Neuronal stem cell (in vitro differentiated cells): ENCODE measurements around the gene VPS26B.

Experiments
- DNase-seq: peaks from one replicate; pipeline ENCODE4 v3.0.0-alpha.2; 2013; ENCODE audit warnings: low spot score
- H2AFZ ChIP-seq: one replicate; pipeline ENCODE4 v1.6.1; 2013; ENCODE audit warnings: mild to moderate bottlenecking, low read length, inconsistent platforms
- H2AK5ac ChIP-seq: 2 replicates; pipeline ENCODE4 v1.6.1; 2013; ENCODE audit warnings: low read depth, mild to moderate bottlenecking, inconsistent platforms, low read length, moderate library complexity, mixed read lengths
- H2BK120ac ChIP-seq: 2 replicates; pipeline ENCODE4 v1.6.1; 2013; ENCODE audit warnings: low read depth, mild to moderate bottlenecking, inconsistent platforms, low read length, moderate library complexity, mixed read lengths
- H2BK12ac ChIP-seq: one replicate; pipeline ENCODE4 v1.6.1; 2013; ENCODE audit warnings: low read length, inconsistent platforms
- H2BK15ac ChIP-seq: 2 replicates; pipeline ENCODE4 v1.6.1; 2013; ENCODE audit warnings: mild to moderate bottlenecking, low read length, inconsistent platforms, mixed read lengths
- H2BK5ac ChIP-seq: one replicate; pipeline ENCODE4 v1.6.1; 2013; ENCODE audit warnings: inconsistent platforms, mild to moderate bottlenecking, low read length, moderate library complexity
- H3K14ac ChIP-seq: one replicate; pipeline ENCODE4 v1.6.1; 2013; ENCODE audit warnings: low read length, inconsistent platforms
- H3K18ac ChIP-seq: 2 replicates; pipeline ENCODE4 v1.6.1; 2013; ENCODE audit warnings: low read length, inconsistent platforms
- H3K23ac ChIP-seq: 2 replicates; pipeline ENCODE4 v1.6.1; 2013; ENCODE audit warnings: low read depth, mild to moderate bottlenecking, mixed read lengths, low read length, inconsistent platforms; ENCODE audit not compliant: poor library complexity
- H3K27ac ChIP-seq: replicated peaks from 3 replicates; pipeline ENCODE4 v1.5.1; 2013; ENCODE audit warnings: low read length, inconsistent platforms
- H3K27me3 ChIP-seq, 3 experiments: 2 replicates each; pipeline ENCODE4 v1.6.1; 2013; ENCODE audit warnings: low read length in 3 of 3, mild to moderate bottlenecking in 2 of 3, inconsistent platforms in 1 of 3, low read depth in 1 of 3, mixed read lengths in 1 of 3, moderate library complexity in 1 of 3; ENCODE audit not compliant: control insufficient read depth in 3 of 3, insufficient read depth in 3 of 3
- H3K36me3 ChIP-seq, 2 donors: replicated peaks in 1 of 2; 2 replicates each; pipeline ENCODE4 v1.6.1; 2013; ENCODE audit warnings: low read length in 2 of 2; ENCODE audit not compliant: control insufficient read depth in 2 of 2, insufficient read depth in 2 of 2
- H3K4ac ChIP-seq: 2 replicates; pipeline ENCODE4 v1.6.1; 2013; ENCODE audit warnings: inconsistent platforms, mild to moderate bottlenecking, low read length, moderate library complexity
- H3K4me1 ChIP-seq, 2 donors: 1 replicate in 1 of 2; 2 replicates in 1 of 2; pipeline ENCODE4 v1.6.1; 2013; ENCODE audit warnings: low read length in 2 of 2, low read depth in 1 of 2; ENCODE audit not compliant: control insufficient read depth in 2 of 2, insufficient read depth in 1 of 2
- H3K4me2 ChIP-seq: one replicate; pipeline ENCODE4 v1.6.1; 2013; ENCODE audit warnings: mild to moderate bottlenecking, low read length, inconsistent platforms; ENCODE audit not compliant: insufficient read depth, poor library complexity, severe bottlenecking
- H3K4me3 ChIP-seq, 2 donors: 2 replicates each; pipeline ENCODE4 v1.5.1; 2013; ENCODE audit warnings: low read length in 2 of 2, mild to moderate bottlenecking in 2 of 2, inconsistent platforms in 1 of 2, moderate library complexity in 1 of 2
- H3K79me1 ChIP-seq: one replicate; pipeline ENCODE4 v1.6.1; 2013; ENCODE audit warnings: low read depth, mild to moderate bottlenecking, inconsistent platforms, low read length, moderate library complexity
- H3K9ac ChIP-seq: one replicate; pipeline ENCODE4 v1.6.1; 2013; ENCODE audit warnings: mild to moderate bottlenecking, low read depth, low read length, inconsistent platforms; ENCODE audit not compliant: poor library complexity
- H3K9me3 ChIP-seq, 2 donors: replicated peaks in 1 of 2; 2 replicates each; pipeline versions ENCODE3 to v1.6.1; 2013; ENCODE audit warnings: low read length in 2 of 2, mild to moderate bottlenecking in 2 of 2, inconsistent platforms in 1 of 2, low read depth in 1 of 2, mixed read lengths in 1 of 2, moderate library complexity in 1 of 2; ENCODE audit not compliant: control insufficient read depth in 2 of 2, insufficient read depth in 1 of 2
- H4K8ac ChIP-seq: one replicate; pipeline ENCODE4 v1.6.1; 2013; ENCODE audit warnings: low read depth, mild to moderate bottlenecking, inconsistent platforms, low read length, moderate library complexity
- H4K91ac ChIP-seq: one replicate; pipeline ENCODE4 v1.6.1; 2013; ENCODE audit warnings: low read length, low read depth, mild to moderate bottlenecking, inconsistent platforms; ENCODE audit not compliant: poor library complexity
- WGBS, 2 donors: extraction: QIAGEN DNeasy Blood & Tissue Kit; methylation state at CpG; one replicate each; pipeline ENCODE4 v1.1.7; 2013; ENCODE audit warnings: missing lambda C conversion rate in 2 of 2, mixed read lengths in 1 of 2; ENCODE audit not compliant: insufficient read length in 2 of 2, insufficient replicate concordance in 1 of 2; ENCODE audit errors: extremely low coverage in 2 of 2; 5-methylcytosine and 5-hydroxymethylcytosine counted together

Gene VPS26B

GRCh38 chr11:134243913-134244312, 19.4 kb downstream of the VPS26B start:
- Histone ChIP-seq H2AK5ac (no peak overlapping the region), H3K36me3 (peaks cover 29 to 97% of the 10 kb centered on the region in 2 donors), H2BK5ac (no peak overlapping the region), H2BK12ac (no peak overlapping the region), H4K8ac (no peak overlapping the region), H2AFZ (no peak overlapping the region), H3K4me2 (no peak overlapping the region), H3K23ac (no peak overlapping the region), H3K14ac (no peak overlapping the region), H3K4ac (no peak overlapping the region), H3K4me1 (no peaks in the 10 kb centered on the region), H3K27ac (no peak overlapping the region), H3K9ac (no peak overlapping the region), H3K4me3 (no peak overlapping the region), H2BK15ac (no peak overlapping the region), H3K79me1 (no peaks in the 10 kb centered on the region), H4K91ac (no peak overlapping the region), H3K27me3 (no peaks in the 10 kb centered on the region), H3K18ac (no peak overlapping the region), H3K9me3 (no peaks in the 10 kb centered on the region), H2BK120ac (no peak overlapping the region)
- no CpG with 5 or more reads among the region's 4 CpGs for WGBS, 2 donors
- no peak for DNase-seq

GRCh38 chr11:134244593-134244992, 20.1 kb downstream of the VPS26B start:
- H3K4me1 ChIP-seq = no peaks in the 10 kb centered on the region
- no peak overlapping the region for H4K91ac ChIP-seq
- no peak overlapping the region for H3K14ac ChIP-seq
- H3K36me3 ChIP-seq = peaks cover 30 to 98% of the 10 kb centered on the region in 2 donors
- H3K27ac ChIP-seq = no peak overlapping the region
- WGBS, 2 donors = no CpG with 5 or more reads among the region's 7 CpGs
- no peak overlapping the region for H2AFZ ChIP-seq
- no peak overlapping the region for H2BK12ac ChIP-seq
- no peak overlapping the region for H3K4me3 ChIP-seq
- no peak overlapping the region for H4K8ac ChIP-seq
- H2BK5ac ChIP-seq = no peak overlapping the region
- H3K4ac ChIP-seq = no peak overlapping the region
- no peak overlapping the region for H2AK5ac ChIP-seq
- no peaks in the 10 kb centered on the region for H3K79me1 ChIP-seq
- H3K9me3 ChIP-seq = no peaks in the 10 kb centered on the region
- no peaks in the 10 kb centered on the region for H3K27me3 ChIP-seq
- no peak overlapping the region for H2BK120ac ChIP-seq
- H3K4me2 ChIP-seq = no peak overlapping the region
- H3K23ac ChIP-seq = no peak overlapping the region
- no peak for DNase-seq
- no peak overlapping the region for H3K9ac ChIP-seq
- no peak overlapping the region for H3K18ac ChIP-seq
- no peak overlapping the region for H2BK15ac ChIP-seq

GRCh38 chr11:134245434-134245833, 21.0 kb downstream of the VPS26B start:
- no peak for DNase-seq
- Histone ChIP-seq H2BK5ac (no peak overlapping the region), H2AK5ac (no peak overlapping the region), H3K79me1 (no peaks in the 10 kb centered on the region), H3K27ac (no peak overlapping the region), H3K36me3 (peaks cover 34 to 98% of the 10 kb centered on the region in 2 donors), H3K18ac (no peak overlapping the region), H2BK120ac (no peak overlapping the region), H3K4me3 (no peak overlapping the region), H2BK15ac (no peak overlapping the region), H2AFZ (no peak overlapping the region), H3K4me2 (no peak overlapping the region), H3K4ac (no peak overlapping the region), H3K4me1 (no peaks in the 10 kb centered on the region), H3K23ac (no peak overlapping the region), H4K8ac (no peak overlapping the region), H3K14ac (no peak overlapping the region), H2BK12ac (no peak overlapping the region), H3K9me3 (no peaks in the 10 kb centered on the region), H3K27me3 (no peaks in the 10 kb centered on the region), H4K91ac (no peak overlapping the region), H3K9ac (no peak overlapping the region)
- WGBS, 2 donors = no CpG with 5 or more reads among the region's 14 CpGs

GRCh38 chr11:134246100-134246499, 21.6 kb downstream of the VPS26B start:
- H3K18ac ChIP-seq = no peak overlapping the region
- H2BK5ac ChIP-seq = no peak overlapping the region
- H2BK120ac ChIP-seq = no peak overlapping the region
- H3K79me1 ChIP-seq = no peaks in the 10 kb centered on the region
- no CpG with 5 or more reads among the region's 11 CpGs for WGBS, 2 donors
- no peak overlapping the region for H2BK15ac ChIP-seq
- peaks cover 36 to 100% of the 10 kb centered on the region in 2 donors for H3K36me3 ChIP-seq
- no peaks in the 10 kb centered on the region for H3K4me1 ChIP-seq
- no peak overlapping the region for H4K8ac ChIP-seq
- DNase-seq = no peak
- H3K9me3 ChIP-seq = no peaks in the 10 kb centered on the region
- H3K4me3 ChIP-seq = no peak overlapping the region
- no peak overlapping the region for H3K14ac ChIP-seq
- H3K9ac ChIP-seq = peak overlapping the region; percentile 31
- H3K23ac ChIP-seq = no peak overlapping the region
- no peak overlapping the region for H2BK12ac ChIP-seq
- no peaks in the 10 kb centered on the region for H3K27me3 ChIP-seq
- H4K91ac ChIP-seq = no peak overlapping the region
- no peak overlapping the region for H2AFZ ChIP-seq
- no peak overlapping the region for H3K4ac ChIP-seq
- no peak overlapping the region for H3K27ac ChIP-seq
- H3K4me2 ChIP-seq = no peak overlapping the region
- H2AK5ac ChIP-seq = no peak overlapping the region
